OCI-LY7 (cell line): Measurements from ENCODE around the gene PHF14. TPM values are rescaled to one million over a fixed set of nuclear protein-coding genes. Genes with fewer than 3 reads are reported as not detected.

Experiments used
- BruUV-seq: library from RNA; stranded (reverse); fragments of 400-500 nt; replicated peaks from 2 replicates; lab custom pipeline; 2021; lab: Mats Ljungman, UMichigan
- CTCF ChIA-PET: fragments of 300-600 bp; sonication (Branson Sonifier 250); formaldehyde crosslinking; loops from one replicate; lab custom pipeline; 2022; ENCODE audit warnings: antibody characterized with exemption; ENCODE audit not compliant: unreplicated experiment; lab: Charles Lee
- POLR2A ChIA-PET: fragments of 300-600 bp; sonication (Branson Sonifier 250); formaldehyde crosslinking; loops from one replicate; lab custom pipeline; 2022; ENCODE audit warnings: antibody characterized with exemption; lab: Charles Lee
- DNase-seq: peaks from one replicate; pipeline ENCODE4 v3.0.0-alpha.2; 2015; ENCODE audit warnings: low spot score
- H2AFZ ChIP-seq: fragments of 200-600 bp; sonication (generic), shearing (Covaris generic); 2 replicates; pipeline ENCODE4 v1.6.1; 2014; ENCODE audit warnings: mild to moderate bottlenecking, antibody characterized with exemption, low read length, moderate library complexity
- H3K27ac ChIP-seq: fragments of 200-600 bp; sonication (generic); 2 replicates; pipeline ENCODE4 v1.5.1; 2014; ENCODE audit warnings: mixed run types, low read depth, mild to moderate bottlenecking, moderate library complexity, low read length, inconsistent platforms; ENCODE audit not compliant: poor library complexity, severe bottlenecking
- H3K36me3 ChIP-seq: fragments of 200-600 bp; sonication (generic); 2 replicates; pipeline ENCODE4 v1.6.1; 2014; ENCODE audit warnings: mild to moderate bottlenecking, antibody characterized with exemption, low read length, moderate library complexity, mixed read lengths; ENCODE audit not compliant: insufficient read depth
- H3K4me1 ChIP-seq: fragments of 200-600 bp; sonication (generic); 2 replicates; pipeline ENCODE4 v1.5.1; 2014; ENCODE audit warnings: mild to moderate bottlenecking, low read length; ENCODE audit not compliant: insufficient read depth, poor library complexity, severe bottlenecking
- H3K4me2 ChIP-seq: fragments of 200-600 bp; sonication (generic); 2 replicates; pipeline ENCODE4 v1.6.1; 2014; ENCODE audit warnings: mild to moderate bottlenecking, low read length
- H3K4me3 ChIP-seq: fragments of 200-600 bp; sonication (generic); 2 replicates; pipeline ENCODE4 v1.5.1; 2014; ENCODE audit warnings: mild to moderate bottlenecking, low read depth, low read length; ENCODE audit not compliant: poor library complexity, severe bottlenecking
- H3K79me2 ChIP-seq: fragments of 200-600 bp; sonication (generic); 2 replicates; pipeline ENCODE4 v1.6.1; 2016; ENCODE audit warnings: low read depth, mild to moderate bottlenecking, low read length, moderate library complexity, mixed read lengths; ENCODE audit not compliant: insufficient read depth
- H3K9me2 ChIP-seq: fragments of 200-600 bp; sonication (generic); 2 replicates; pipeline ENCODE4 v1.6.1; 2016; ENCODE audit warnings: mild to moderate bottlenecking, low read length, mixed read lengths; ENCODE audit not compliant: insufficient read depth
- H3K9me3 ChIP-seq: fragments of 200-600 bp; sonication (generic); 2 replicates; pipeline ENCODE4 v1.6.1; 2014; ENCODE audit warnings: mild to moderate bottlenecking, mixed run types, low read length, mixed read lengths
- H4K20me1 ChIP-seq: fragments of 200-600 bp; sonication (generic); 2 replicates; pipeline ENCODE4 v1.6.1; 2014; ENCODE audit warnings: mild to moderate bottlenecking, antibody characterized with exemption, low read length, moderate library complexity, mixed read lengths; ENCODE audit not compliant: insufficient read depth
- CTCF ChIP-seq: fragments of 200-600 bp; sonication (generic); conservative IDR thresholded peaks from 2 replicates; pipeline ENCODE4 v1.5.1; 2014; ENCODE audit warnings: mild to moderate bottlenecking, antibody characterized with exemption, low read length, moderate library complexity, mixed read lengths
- EZH2phosphoT487 ChIP-seq: fragments of 200-600 bp; sonication (generic); IDR thresholded peaks from 2 replicates; pipeline ENCODE4 v1.6.1; 2018; ENCODE audit warnings: low read depth, borderline replicate concordance, mild to moderate bottlenecking, mixed run types, antibody characterized with exemption, low read length, moderate library complexity, mixed read lengths
- intact Hi-C: fragments of 100-400 bp; cut with micrococcal nuclease; formaldehyde crosslinking; loops from one replicate; pipeline ENCODE4 v1.10.0; 2022; ENCODE audit not compliant: unreplicated experiment
- total RNA-seq, 2 experiments: library from RNA; depleted of rRNA in 1 of 2; stranded (reverse); fragments of >200 nt in 1 of 2; shearing (Covaris generic) in 1 of 2; gene quantifications; 2 replicates each; pipeline ENCODE4 v1.2.3, GENCODE V29; 2014 to 2022

Gene PHF14
- total RNA-seq, 2 experiments from 2014 or later, result 39.9 to 55.5 TPM

DNA sequence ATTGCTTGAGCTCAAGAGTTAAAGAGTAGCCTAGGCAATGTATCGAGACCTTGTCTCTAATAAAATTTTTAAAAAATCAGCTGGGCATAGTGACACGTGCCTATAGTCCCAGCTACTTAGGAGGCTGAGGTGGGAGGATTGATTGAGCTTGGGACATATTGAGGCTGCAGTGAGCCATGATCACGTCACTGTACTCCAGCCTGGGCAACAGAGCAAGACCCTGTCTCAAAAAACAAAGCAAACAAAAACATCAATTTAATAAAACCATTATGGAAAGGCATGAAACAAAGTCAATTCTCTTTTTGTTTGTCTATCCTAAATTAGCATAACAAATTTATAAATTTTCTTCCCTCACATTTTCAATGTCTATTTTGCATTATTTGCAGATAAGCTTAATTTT lies 108.4 kb downstream of the PHF14 start:
- no peak overlapping the region for H3K27ac ChIP-seq
- intact Hi-C loops, result no loop called here
- TF ChIP-seq CTCF (no peak), EZH2phosphoT487 (no peak)
- no peaks in the 10 kb centered on the region for H4K20me1 ChIP-seq
- no peak for DNase-seq
- H3K9me2 ChIP-seq, result no peaks in the 10 kb centered on the region
- no peak overlapping the region for H2AFZ ChIP-seq
- H3K4me3 ChIP-seq, result no peak overlapping the region
- H3K79me2 ChIP-seq, result no peaks in the 10 kb centered on the region
- H3K9me3 ChIP-seq, result no peaks in the 10 kb centered on the region
- no peaks in the 10 kb centered on the region for H3K4me1 ChIP-seq
- H3K4me2 ChIP-seq, result no peak overlapping the region
- ChIA-PET POLR2A (interaction anchor here (0.6 to 1.4 kb wide), 6 partner anchors 20 to 1697 kb away, joined by 3 to 4 read pairs (median 3); no protein-coding TSS in a partner anchor), CTCF (no interaction called here)
- peaks cover 6% of the 10 kb centered on the region; the same call in 1 of the 2 replicates for H3K36me3 ChIP-seq
- no TSS peak for BruUV-seq

- no TSS peak for BruUV-seq
- no peak for DNase-seq
- H3K27ac ChIP-seq, result no peak overlapping the region
- peaks cover 9% of the 10 kb centered on the region for H3K36me3 ChIP-seq
- ChIA-PET CTCF (no interaction called here), POLR2A (interaction anchor here (0.6 to 1.4 kb wide), 5 partner anchors 10 to 170 kb away, joined by 3 to 4 read pairs (median 3); no protein-coding TSS in a partner anchor)
- no peaks in the 10 kb centered on the region for H3K79me2 ChIP-seq
- no peaks in the 10 kb centered on the region for H3K9me2 ChIP-seq
- no peaks in the 10 kb centered on the region for H4K20me1 ChIP-seq
- no peak for TF ChIP-seq EZH2phosphoT487
- TF ChIP-seq CTCF, result no peak
- H3K4me1 ChIP-seq, result no peaks in the 10 kb centered on the region
- H3K4me3 ChIP-seq, result no peak overlapping the region
- intact Hi-C loops, result no loop called here
- no peak overlapping the region for H3K4me2 ChIP-seq
- no peaks in the 10 kb centered on the region for H3K9me3 ChIP-seq
- no peak overlapping the region for H2AFZ ChIP-seq
Observed at GRCh38 chr7:11082552-11083213, 109.0 kb downstream of the PHF14 start.

- no TSS peak for BruUV-seq
- Histone ChIP-seq H3K4me3 (no peak overlapping the region), H4K20me1 (no peaks in the 10 kb centered on the region), H3K9me3 (no peaks in the 10 kb centered on the region), H3K4me1 (no peaks in the 10 kb centered on the region), H3K79me2 (no peaks in the 10 kb centered on the region), H3K4me2 (no peak overlapping the region), H2AFZ (no peak overlapping the region), H3K27ac (no peak overlapping the region), H3K9me2 (no peaks in the 10 kb centered on the region), H3K36me3 (peaks cover 9% of the 10 kb centered on the region)
- intact Hi-C loops, result no loop called here
- TF ChIP-seq EZH2phosphoT487 (no peak), CTCF (no peak)
- DNase-seq, result no peak
- CTCF ChIA-PET, result no interaction called here
- POLR2A ChIA-PET, result interaction anchor here (0.9 to 1.0 kb wide), 2 partner anchors 10 to 20 kb away, joined by 3 read pairs; no protein-coding TSS in a partner anchor
Observed at GRCh38 chr7:11083214-11083568, 109.5 kb downstream of the PHF14 start.
